GM12874 (cell line): Measurements from ENCODE around the gene CAPN3.

Experiments
- TF ChIP-seq, protein P1 (sequence below): IDR thresholded peaks from 2 replicates; pipeline ENCODE4 v1.5.1; 2011; ENCODE audit warnings: low read depth, mild to moderate bottlenecking, control low read depth, low read length, moderate library complexity; ENCODE audit not compliant: insufficient read depth

The CAPN3 gene

DNA sequence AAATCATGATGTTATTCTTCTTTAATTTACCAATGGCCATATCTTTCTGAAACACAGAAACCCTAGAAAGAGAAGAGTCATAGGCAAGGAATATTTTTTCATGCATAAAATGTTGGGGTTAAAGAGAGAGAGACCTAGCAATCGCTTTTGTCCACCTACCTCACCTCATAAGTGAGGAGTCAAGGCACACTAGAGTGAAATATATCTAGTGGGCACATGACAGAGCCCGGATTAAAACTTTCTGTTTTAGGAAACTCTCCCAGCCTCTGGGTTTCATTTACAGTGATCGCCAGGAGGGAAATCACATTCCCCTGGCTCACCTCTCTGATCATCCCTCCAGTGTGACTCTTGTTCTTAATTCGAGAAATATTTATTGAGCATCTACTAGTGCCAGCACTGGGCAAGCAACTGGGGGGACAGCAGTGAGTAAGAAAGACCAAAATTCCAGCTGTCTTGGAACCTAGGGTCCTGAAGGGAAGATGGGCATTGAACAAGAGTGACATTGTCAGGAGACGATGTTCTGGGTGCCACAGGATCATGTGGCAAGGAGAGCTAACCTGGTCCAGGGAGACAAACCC, 1.3 kb downstream of the CAPN3 start:
- TF ChIP-seq, protein P1, sequence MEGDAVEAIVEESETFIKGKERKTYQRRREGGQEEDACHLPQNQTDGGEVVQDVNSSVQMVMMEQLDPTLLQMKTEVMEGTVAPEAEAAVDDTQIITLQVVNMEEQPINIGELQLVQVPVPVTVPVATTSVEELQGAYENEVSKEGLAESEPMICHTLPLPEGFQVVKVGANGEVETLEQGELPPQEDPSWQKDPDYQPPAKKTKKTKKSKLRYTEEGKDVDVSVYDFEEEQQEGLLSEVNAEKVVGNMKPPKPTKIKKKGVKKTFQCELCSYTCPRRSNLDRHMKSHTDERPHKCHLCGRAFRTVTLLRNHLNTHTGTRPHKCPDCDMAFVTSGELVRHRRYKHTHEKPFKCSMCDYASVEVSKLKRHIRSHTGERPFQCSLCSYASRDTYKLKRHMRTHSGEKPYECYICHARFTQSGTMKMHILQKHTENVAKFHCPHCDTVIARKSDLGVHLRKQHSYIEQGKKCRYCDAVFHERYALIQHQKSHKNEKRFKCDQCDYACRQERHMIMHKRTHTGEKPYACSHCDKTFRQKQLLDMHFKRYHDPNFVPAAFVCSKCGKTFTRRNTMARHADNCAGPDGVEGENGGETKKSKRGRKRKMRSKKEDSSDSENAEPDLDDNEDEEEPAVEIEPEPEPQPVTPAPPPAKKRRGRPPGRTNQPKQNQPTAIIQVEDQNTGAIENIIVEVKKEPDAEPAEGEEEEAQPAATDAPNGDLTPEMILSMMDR, result no peak

DNA sequence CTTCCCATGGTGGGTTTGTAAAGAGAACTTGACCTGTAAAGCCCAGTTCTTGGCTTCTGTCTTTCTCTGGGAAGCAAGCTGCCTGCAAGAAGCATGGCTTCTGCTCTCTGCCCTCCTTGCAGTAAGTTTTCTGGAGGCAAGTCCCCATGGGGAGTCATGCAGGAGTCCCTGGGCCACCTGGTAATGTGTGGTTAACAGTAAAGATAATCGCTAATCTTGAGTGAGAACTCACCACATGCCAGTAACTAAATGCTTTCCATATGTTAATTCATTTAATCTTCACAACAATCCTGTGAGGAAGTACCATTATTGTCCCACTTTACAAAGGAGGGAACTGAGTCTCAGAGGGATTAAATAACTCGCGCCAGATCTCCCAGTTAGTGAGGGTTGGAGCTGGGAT, 4.2 kb downstream of the CAPN3 start:
- TF ChIP-seq, protein P1, result no peak

DNA sequence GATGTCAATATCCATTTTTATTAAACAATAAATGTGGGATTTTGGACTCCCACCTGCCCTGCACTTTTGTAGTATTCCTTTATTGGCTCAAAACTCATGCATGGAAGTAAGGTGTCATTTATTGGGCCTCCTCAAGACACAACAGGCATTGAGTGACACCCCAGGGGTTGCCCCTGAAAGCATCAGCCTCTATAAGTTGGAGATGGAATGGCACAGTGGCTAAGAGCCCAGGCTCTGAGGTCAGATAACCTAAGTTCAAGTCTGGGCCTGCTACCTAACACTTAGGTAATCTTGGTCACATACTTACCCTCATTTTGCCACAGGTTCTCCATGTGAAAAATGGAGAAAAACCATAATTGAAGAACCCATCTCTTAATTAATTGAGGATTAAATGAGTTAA, 4.6 kb downstream of the CAPN3 start:
- TF ChIP-seq, protein P1, result no peak

DNA sequence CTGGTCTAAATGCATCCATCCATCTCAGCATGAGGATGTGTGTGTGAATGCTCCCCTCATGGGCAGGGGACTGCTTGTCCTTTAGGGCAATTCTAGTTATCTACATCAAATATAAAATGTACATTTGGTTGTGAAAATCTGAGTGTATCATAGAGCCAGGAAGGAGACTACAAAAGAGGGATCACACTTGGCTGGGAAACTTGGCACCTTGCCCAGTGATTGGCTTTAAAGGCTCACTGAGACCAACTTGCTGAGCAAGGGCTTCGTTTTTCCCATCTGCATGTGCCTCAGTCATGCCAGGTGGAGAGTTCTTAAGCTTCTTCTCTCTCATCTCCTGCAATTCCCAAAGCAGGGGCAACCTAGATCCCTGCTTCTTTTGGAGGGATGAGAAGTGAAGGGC, 5.2 kb downstream of the CAPN3 start:
- TF ChIP-seq, protein P1, result no peak

DNA sequence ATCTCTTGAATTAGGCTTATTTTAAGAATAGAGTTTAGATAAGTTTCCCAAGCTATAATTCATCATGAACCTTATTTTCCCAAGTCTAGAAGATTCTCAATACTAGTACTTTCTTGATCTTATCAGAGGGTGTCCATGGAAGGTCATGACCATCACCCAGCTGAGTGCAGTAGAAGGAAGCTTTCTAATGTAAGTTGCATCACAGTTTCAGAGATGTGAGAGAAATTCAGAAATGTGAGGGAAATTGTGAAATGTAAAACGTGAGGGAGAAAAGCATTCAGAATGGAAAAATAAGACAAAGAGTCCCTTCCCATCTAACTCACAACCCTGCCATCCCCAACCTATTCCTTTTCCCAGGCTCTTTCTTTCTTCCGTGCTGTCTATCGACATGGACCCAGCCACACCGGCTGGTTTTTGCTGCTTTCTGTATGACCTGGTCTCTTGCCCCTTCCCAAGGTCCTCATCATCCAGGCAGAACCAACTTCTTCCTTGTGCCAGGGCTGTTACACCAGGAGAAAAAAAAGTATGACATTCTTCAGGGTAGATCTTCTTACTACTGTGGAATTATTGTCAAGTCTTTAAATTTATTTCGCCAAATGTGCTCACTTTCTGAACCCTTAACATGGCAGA, 6.7 kb downstream of the CAPN3 start:
- TF ChIP-seq, protein P1, result no peak

DNA sequence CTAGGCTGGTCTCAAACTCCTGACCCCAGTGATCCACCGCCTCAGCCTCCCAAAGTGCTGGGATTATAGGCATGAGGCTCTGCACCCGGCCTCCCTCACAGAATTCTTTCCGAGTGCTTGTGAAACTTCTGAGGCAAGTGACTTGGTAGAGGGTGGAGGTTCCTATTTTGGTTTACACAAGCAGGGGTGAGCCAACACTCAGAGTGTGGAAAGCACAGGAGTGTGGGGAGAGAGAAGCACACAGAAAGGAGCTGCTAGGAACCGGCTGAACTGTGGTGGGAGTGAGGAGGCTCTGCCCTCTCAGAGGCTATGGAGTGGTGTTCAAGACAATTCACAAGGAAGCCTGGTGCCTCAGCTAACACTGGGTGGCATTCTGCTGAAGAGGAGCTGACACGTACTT, 7.7 kb downstream of the CAPN3 start:
- TF ChIP-seq, protein P1, result no peak

DNA sequence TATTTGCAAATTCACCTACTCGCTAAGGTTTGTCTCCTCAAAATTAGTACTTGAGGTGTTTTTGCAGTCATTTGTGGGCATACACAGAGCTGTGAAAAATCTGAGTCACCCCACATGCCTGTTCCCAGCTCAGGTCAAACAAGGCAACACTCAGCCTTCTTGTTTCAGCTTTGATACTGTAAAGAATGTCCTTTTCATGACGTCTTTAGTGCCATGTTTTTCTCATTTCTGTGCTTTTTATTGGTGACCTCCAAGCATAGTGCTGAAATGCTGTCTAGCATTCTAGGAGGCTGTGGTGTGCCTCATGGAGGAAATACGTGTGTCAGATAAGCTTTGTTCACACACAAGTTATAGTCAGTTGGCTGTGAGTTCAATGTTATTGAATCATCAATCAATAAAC, 8.8 kb downstream of the CAPN3 start:
- TF ChIP-seq, protein P1, result no peak
